Activated naive CD8-positive, alpha-beta T cell treated with anti-CD3 and anti-CD28 coated beads, Interleukin-2, amount 10 ng/mL, durations not matched to agents 7 days and 5 days (primary cell): Measurements from ENCODE around the gene PRDM12. TPM values are rescaled to one million over a fixed set of nuclear protein-coding genes. Genes with fewer than 3 reads are reported as not detected.

Experiments
- ATAC-seq: fragments of 150-1000 bp; cut with Tn5 transposase; one replicate; pipeline ENCODE4 v1.10.0; 2021; ENCODE audit warnings: low read depth, moderate library complexity
- POLR2A ChIA-PET: fragments of 350-600 bp; sonication (Branson Sonifier 250); formaldehyde crosslinking; loops from one replicate; lab custom pipeline; 2021; ENCODE audit warnings: antibody characterized with exemption; lab: Charles Lee
- DNase-seq: peaks from one replicate; pipeline ENCODE4 v3.0.0; 2021
- H3K27ac Mint-ChIP-seq: one replicate; pipeline ENCODE4 v1.8.0; 2022; ENCODE audit warnings: mild to moderate bottlenecking, mixed read lengths
- H3K27me3 Mint-ChIP-seq: one replicate; pipeline ENCODE4 v1.8.0; 2022; ENCODE audit warnings: mild to moderate bottlenecking, moderate library complexity, mixed read lengths
- H3K36me3 Mint-ChIP-seq: one replicate; pipeline ENCODE4 v1.8.0; 2021; ENCODE audit warnings: mild to moderate bottlenecking, mixed read lengths
- H3K4me1 Mint-ChIP-seq: one replicate; pipeline ENCODE4 v1.8.0; 2021; ENCODE audit warnings: mixed read lengths
- H3K4me3 Mint-ChIP-seq: one replicate; pipeline ENCODE4 v1.8.0; 2022; ENCODE audit warnings: mild to moderate bottlenecking, moderate library complexity, mixed read lengths
- H3K9me3 Mint-ChIP-seq: one replicate; pipeline ENCODE4 v1.8.0; 2021; ENCODE audit warnings: mixed read lengths
- microRNA-seq: library from miRNA; unstranded; fragments of <30 nt; microRNA quantifications from one replicate; pipeline ENCODE4 v1.2.0, GENCODE V29; 2022
- total RNA-seq, 2 experiments: library from RNA; stranded (reverse); gene quantifications; one replicate each; pipeline ENCODE4 v1.2.3, GENCODE V29; 2021

PRDM12 gene
- total RNA-seq, 2 experiments from 2014 or later: 0.17 TPM; not detected in 1

- H3K4me3 Mint-ChIP-seq: peak overlapping the region; percentile 87
- POLR2A ChIA-PET: interaction anchor here (0.6 to 1.2 kb wide), 3 partner anchors 20 to 472 kb away, joined by 4 to 7 read pairs (median 5); partner anchors contain the start of gene EXOSC2
- H3K27me3 Mint-ChIP-seq: peaks cover 2% of the 10 kb centered on the region
- peaks cover 29% of the 10 kb centered on the region for H3K4me1 Mint-ChIP-seq
- DNase-seq (no peak), ATAC-seq (peak; percentile 1)
- H3K9me3 Mint-ChIP-seq: no peaks in the 10 kb centered on the region
- H3K27ac Mint-ChIP-seq: peak overlapping the region; percentile 94
- no peaks in the 10 kb centered on the region for H3K36me3 Mint-ChIP-seq
These were observed 49.0 kb downstream of the PRDM12 start for GRCh38 chr9:130713286-130713960.

- Mint-ChIP-seq H3K4me1 (peaks cover 31% of the 10 kb centered on the region), H3K9me3 (no peaks in the 10 kb centered on the region), H3K4me3 (peak overlapping the region; percentile 87), H3K27ac (no peak overlapping the region), H3K36me3 (no peaks in the 10 kb centered on the region), H3K27me3 (peaks cover 2% of the 10 kb centered on the region)
- ATAC-seq (no peak), DNase-seq (no peak)
- POLR2A ChIA-PET: interaction anchor here (0.7 to 1.4 kb wide), 2 partner anchors 21 to 410 kb away, joined by 3 read pairs; partner anchors contain the start of genes EXOSC2 and NUP214
These were observed 50.3 kb downstream of the PRDM12 start for GRCh38 chr9:130714586-130715110.

DNA sequence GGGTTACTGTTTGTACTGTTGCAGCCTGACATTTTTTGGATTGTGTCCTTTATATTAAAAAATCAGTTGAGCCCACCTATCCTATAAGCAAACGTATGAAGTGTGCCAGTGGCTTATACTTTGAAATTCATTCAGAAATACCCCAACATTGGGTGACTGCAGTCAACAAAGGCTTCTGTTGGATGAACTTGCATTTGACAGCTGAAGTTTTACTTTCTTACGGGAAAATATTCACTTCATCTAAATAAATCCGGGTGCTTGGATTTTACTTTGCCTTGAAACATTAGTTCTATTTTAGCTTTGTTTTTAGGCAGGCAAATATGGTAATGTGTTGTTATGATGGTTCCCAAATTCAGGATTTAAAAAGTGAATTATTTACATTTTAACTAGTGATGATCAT lies 50.9 kb downstream of the PRDM12 start:
- ATAC-seq: no peak
- no peak for DNase-seq
- Mint-ChIP-seq H3K4me1 (peaks cover 31% of the 10 kb centered on the region), H3K4me3 (peak overlapping the region; percentile 87), H3K27me3 (peaks cover 2% of the 10 kb centered on the region), H3K36me3 (no peaks in the 10 kb centered on the region), H3K27ac (no peak overlapping the region), H3K9me3 (no peaks in the 10 kb centered on the region)
- POLR2A ChIA-PET: interaction anchor here (0.7 to 1.4 kb wide), 2 partner anchors 21 to 410 kb away, joined by 3 read pairs; partner anchors contain the start of genes EXOSC2 and NUP214

DNA sequence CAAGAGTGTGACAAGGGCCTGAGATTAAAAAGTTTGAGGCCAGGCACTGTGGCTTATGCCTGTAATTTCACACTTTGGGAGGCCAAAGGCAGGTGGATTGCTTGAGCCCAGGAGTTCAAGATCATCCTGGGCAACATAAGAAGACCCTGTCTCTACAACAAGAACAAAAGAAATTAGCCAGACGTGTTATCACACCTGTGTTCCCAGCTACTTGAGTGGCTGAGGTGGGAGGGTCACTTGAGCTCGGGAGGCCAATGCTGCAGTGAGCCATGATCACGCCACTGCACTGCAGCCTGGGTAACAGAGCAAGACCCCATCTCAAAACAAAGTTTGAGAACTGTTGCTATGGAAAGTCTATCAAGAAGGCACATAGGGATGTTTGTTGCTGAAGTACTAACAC lies 54.2 kb downstream of the PRDM12 start:
- ATAC-seq: no peak
- Mint-ChIP-seq H3K4me3 (no peak overlapping the region), H3K4me1 (peaks cover 28% of the 10 kb centered on the region), H3K36me3 (peaks cover 3% of the 10 kb centered on the region), H3K27ac (no peak overlapping the region), H3K9me3 (no peaks in the 10 kb centered on the region), H3K27me3 (no peaks in the 10 kb centered on the region)
- no peak for DNase-seq
- POLR2A ChIA-PET: no interaction called here

DNA sequence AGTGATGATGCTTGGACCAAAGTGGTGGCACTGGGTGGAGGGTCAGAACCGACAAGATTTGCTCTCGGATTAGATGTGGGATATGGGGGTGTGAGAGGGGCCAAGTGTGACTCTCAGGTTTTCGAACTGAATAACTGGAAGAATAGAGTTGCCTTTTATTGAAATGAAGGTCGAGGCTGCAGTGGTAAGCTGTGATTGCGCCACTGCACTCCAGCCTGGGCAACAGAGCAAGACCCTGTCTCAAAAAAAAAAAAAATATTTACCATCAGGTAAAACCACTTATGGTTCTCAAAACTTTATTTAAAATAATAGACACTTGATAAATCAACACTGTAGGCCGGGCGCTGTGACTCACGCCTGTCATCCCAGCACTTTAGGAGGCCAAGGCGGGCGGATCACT lies 56.4 kb downstream of the PRDM12 start:
- Mint-ChIP-seq H3K9me3 (no peaks in the 10 kb centered on the region), H3K36me3 (peaks cover 3% of the 10 kb centered on the region), H3K4me1 (peaks cover 7% of the 10 kb centered on the region), H3K27ac (no peak overlapping the region), H3K4me3 (no peak overlapping the region), H3K27me3 (no peaks in the 10 kb centered on the region)
- no peak for ATAC-seq
- DNase-seq: no peak
- POLR2A ChIA-PET: no interaction called here

- POLR2A ChIA-PET: no interaction called here
- no peak for ATAC-seq
- no peak overlapping the region for H3K27ac Mint-ChIP-seq
These were observed 64.3 kb downstream of the PRDM12 start for GRCh38 chr9:130728721-130729120.

GRCh38 chr9:130729145-130729544 lies 64.8 kb downstream of the PRDM12 start:
- ATAC-seq (no peak), DNase-seq (no peak)
- Mint-ChIP-seq H3K4me3 (no peak overlapping the region), H3K27ac (no peak overlapping the region), H3K9me3 (no peaks in the 10 kb centered on the region), H3K36me3 (peaks cover 4% of the 10 kb centered on the region), H3K4me1 (peaks cover 4% of the 10 kb centered on the region), H3K27me3 (no peaks in the 10 kb centered on the region)
- POLR2A ChIA-PET: no interaction called here

More at GRCh38 chr9:130728721-130729120, 64.3 kb downstream of the PRDM12 start:
- Mint-ChIP-seq H3K4me1 (peaks cover 4% of the 10 kb centered on the region), H3K9me3 (no peaks in the 10 kb centered on the region), H3K4me3 (no peak overlapping the region), H3K36me3 (peaks cover 4% of the 10 kb centered on the region), H3K27me3 (no peaks in the 10 kb centered on the region)
- DNase-seq: no peak

DNA sequence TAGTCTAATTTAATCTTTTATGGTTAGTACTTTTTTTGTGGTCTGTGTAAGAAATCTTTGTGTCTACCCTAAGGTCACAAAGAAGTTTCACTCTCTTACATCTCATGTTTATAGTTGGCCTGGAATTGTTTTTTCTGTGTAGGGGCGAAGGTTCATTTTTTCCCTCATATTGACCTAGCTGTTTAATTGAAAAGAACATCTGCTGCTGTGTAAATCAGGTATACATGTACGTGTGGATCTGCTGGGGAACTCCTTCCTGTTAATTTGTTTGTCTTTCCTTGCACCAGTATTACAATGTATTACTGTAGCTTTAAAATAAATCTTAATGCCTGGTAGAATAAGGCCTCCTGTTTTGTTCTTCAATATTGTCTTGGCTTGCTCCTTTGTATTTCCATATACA lies 67.0 kb downstream of the PRDM12 start:
- POLR2A ChIA-PET: no interaction called here
- Mint-ChIP-seq H3K4me1 (peaks cover 4% of the 10 kb centered on the region), H3K27ac (no peak overlapping the region), H3K4me3 (no peak overlapping the region), H3K9me3 (no peaks in the 10 kb centered on the region), H3K27me3 (no peaks in the 10 kb centered on the region), H3K36me3 (peaks cover 2% of the 10 kb centered on the region)
- ATAC-seq (no peak), DNase-seq (no peak)

- DNase-seq: no peak
- Mint-ChIP-seq H3K4me1 (peaks cover 4% of the 10 kb centered on the region), H3K27ac (no peak overlapping the region), H3K4me3 (no peak overlapping the region), H3K9me3 (no peaks in the 10 kb centered on the region), H3K27me3 (no peaks in the 10 kb centered on the region), H3K36me3 (peaks cover 2% of the 10 kb centered on the region)
- ATAC-seq: no peak
- POLR2A ChIA-PET: no interaction called here
These were observed 67.7 kb downstream of the PRDM12 start for GRCh38 chr9:130732136-130732535.

Small RNA genes lying within 50 kb of the gene (microRNA-seq; reads per million reads assigned to microRNA genes)
- gene MIR6856: not detected

Other genes starting within 250 kb of the PRDM12 start
- gene ASS1, start 219.6 kb upstream of the PRDM12 start, total RNA-seq: 1 to 10 TPM; 2.6 to 4.1 TPM
- 10 to 100 TPM; 34.7 to 37.8 TPM for gene FUBP3, start 85.0 kb upstream of the PRDM12 start, total RNA-seq
- gene EXOSC2, start 29.2 kb downstream of the PRDM12 start, total RNA-seq: 10 to 100 TPM; 57.2 to 58.8 TPM
- 10 to 100 TPM; 32.9 to 36.2 TPM for gene ABL1, start 170.7 kb downstream of the PRDM12 start, total RNA-seq
- gene QRFP, start 232.2 kb downstream of the PRDM12 start, total RNA-seq: not detected